Measurements from ENCODE around the gene RBM44. TPM values are rescaled to one million over a fixed set of nuclear protein-coding genes. Genes with fewer than 3 reads are reported as not detected.

The RBM44 gene
- total RNA-seq, 4 donors from 2014 or later, result 0.89 to 4.1 (median 1.5) TPM

GRCh38 chr2:237869343-237870102, 70.9 kb downstream of the RBM44 start:
- TF ChIP-seq CTCF (IDR thresholded peaks at IDR 0.05), result no peak
- no peak for TF ChIP-seq POLR2A (IDR thresholded peaks at IDR 0.05)
- intact Hi-C loops (cut with DNase I), result no loop called here
- Histone ChIP-seq H3K9me3 (no peaks in the 10 kb centered on the region), H3K27ac (no peak overlapping the region), H3K4me3 (replicated peaks in 1 of 3) (no peak overlapping the region), H3K36me3 (no peaks in the 10 kb centered on the region), H3K27me3 (no peaks in the 10 kb centered on the region), H3K4me1 (no peaks in the 10 kb centered on the region)
- WGBS, 2 donors, result 93 to 95% methylated on average over 21 of the region's 21 CpGs
- no peak for DNase-seq

GRCh38 chr2:237870126-237870525, 71.5 kb downstream of the RBM44 start:
- WGBS, 2 donors, result 91 to 94% methylated on average over 11 of the region's 11 CpGs
- no peak for DNase-seq
- TF ChIP-seq CTCF (IDR thresholded peaks at IDR 0.05) (no peak), POLR2A (IDR thresholded peaks at IDR 0.05) (no peak)
- intact Hi-C loops (cut with DNase I), result no loop called here
- Histone ChIP-seq H3K4me1 (no peaks in the 10 kb centered on the region), H3K27ac (no peak overlapping the region), H3K9me3 (no peaks in the 10 kb centered on the region), H3K36me3 (no peaks in the 10 kb centered on the region), H3K27me3 (no peaks in the 10 kb centered on the region), H3K4me3 (replicated peaks in 1 of 3) (no peak overlapping the region)

GRCh38 chr2:237870754-237871651, 72.4 kb downstream of the RBM44 start:
- Histone ChIP-seq H3K4me1 (no peaks in the 10 kb centered on the region), H3K4me3 (replicated peaks in 1 of 3) (no peak overlapping the region), H3K27me3 (no peaks in the 10 kb centered on the region), H3K27ac (no peak overlapping the region), H3K36me3 (no peaks in the 10 kb centered on the region), H3K9me3 (no peaks in the 10 kb centered on the region)
- TF ChIP-seq POLR2A (IDR thresholded peaks at IDR 0.05) (no peak), CTCF (IDR thresholded peaks at IDR 0.05) (no peak)
- no peak for DNase-seq
- WGBS, 2 donors, result 90% methylated on average over 23 of the region's 23 CpGs
- intact Hi-C loops (cut with DNase I), result no loop called here

GRCh38 chr2:237872178-237872887, 73.8 kb downstream of the RBM44 start:
- H3K36me3 ChIP-seq, result no peaks in the 10 kb centered on the region
- no peaks in the 10 kb centered on the region for H3K9me3 ChIP-seq
- H3K27ac ChIP-seq, result no peak overlapping the region
- 94% methylated on average over 6 to 16 of the region's 19 CpGs for WGBS, 2 donors
- no peak for DNase-seq
- no peaks in the 10 kb centered on the region for H3K4me1 ChIP-seq
- no peak overlapping the region for H3K4me3 ChIP-seq (replicated peaks in 1 of 3)
- no peak for TF ChIP-seq POLR2A (IDR thresholded peaks at IDR 0.05)
- TF ChIP-seq CTCF (IDR thresholded peaks at IDR 0.05), result no peak
- no peaks in the 10 kb centered on the region for H3K27me3 ChIP-seq
- intact Hi-C loops (cut with DNase I), result no loop called here
